BJ (cell line): ENCODE measurements around the gene DBNDD2. TPM values are rescaled to one million over a fixed set of nuclear protein-coding genes. Genes with fewer than 3 reads are reported as not detected.

Source experiments
- CTCF ChIA-PET: fragments of 350-600 bp; formaldehyde crosslinking; extraction: SDS; loops from one replicate; lab custom pipeline; 2021; ENCODE audit warnings: antibody characterized with exemption, inconsistent platforms; lab: Yijun Ruan, JAX
- POLR2A ChIA-PET: fragments of 300-600 bp; sonication (Branson Sonifier 250); formaldehyde crosslinking; extraction: SDS; loops from one replicate; lab custom pipeline; 2021; ENCODE audit warnings: antibody characterized with exemption; lab: Charles Lee
- DNase-seq: peaks from one replicate; pipeline ENCODE4 v3.0.0-alpha.2; 2011; ENCODE audit warnings: low read depth
- H3K27me3 ChIP-seq: 2 replicates; pipeline ENCODE4 v1.6.0; 2011; ENCODE audit warnings: low read length; ENCODE audit not compliant: control insufficient read depth, insufficient read depth
- H3K36me3 ChIP-seq: 2 replicates; pipeline ENCODE4 v1.5.1; 2011; ENCODE audit warnings: low read length; ENCODE audit not compliant: control insufficient read depth, insufficient read depth
- H3K4me3 ChIP-seq: 2 replicates; pipeline ENCODE4 v1.5.1; 2011; ENCODE audit warnings: low read depth, mild to moderate bottlenecking, control low read depth, low read length
- polyA plus RNA-seq: library from polyadenylated mRNA; depleted of rRNA; stranded (reverse); fragments of >200 nt; gene quantifications from 2 replicates; pipeline ENCODE4 v1.2.3, GENCODE V29; 2011
- TF ChIP-seq, protein P1 (sequence below): IDR thresholded peaks from 2 replicates; pipeline ENCODE4 v1.5.1; 2011; ENCODE audit warnings: low read depth, mild to moderate bottlenecking, control low read depth, inconsistent platforms, low read length, moderate library complexity; ENCODE audit not compliant: insufficient read depth

The DBNDD2 gene
- polyA plus RNA-seq, 1 experiment = 77.0 TPM

DNA sequence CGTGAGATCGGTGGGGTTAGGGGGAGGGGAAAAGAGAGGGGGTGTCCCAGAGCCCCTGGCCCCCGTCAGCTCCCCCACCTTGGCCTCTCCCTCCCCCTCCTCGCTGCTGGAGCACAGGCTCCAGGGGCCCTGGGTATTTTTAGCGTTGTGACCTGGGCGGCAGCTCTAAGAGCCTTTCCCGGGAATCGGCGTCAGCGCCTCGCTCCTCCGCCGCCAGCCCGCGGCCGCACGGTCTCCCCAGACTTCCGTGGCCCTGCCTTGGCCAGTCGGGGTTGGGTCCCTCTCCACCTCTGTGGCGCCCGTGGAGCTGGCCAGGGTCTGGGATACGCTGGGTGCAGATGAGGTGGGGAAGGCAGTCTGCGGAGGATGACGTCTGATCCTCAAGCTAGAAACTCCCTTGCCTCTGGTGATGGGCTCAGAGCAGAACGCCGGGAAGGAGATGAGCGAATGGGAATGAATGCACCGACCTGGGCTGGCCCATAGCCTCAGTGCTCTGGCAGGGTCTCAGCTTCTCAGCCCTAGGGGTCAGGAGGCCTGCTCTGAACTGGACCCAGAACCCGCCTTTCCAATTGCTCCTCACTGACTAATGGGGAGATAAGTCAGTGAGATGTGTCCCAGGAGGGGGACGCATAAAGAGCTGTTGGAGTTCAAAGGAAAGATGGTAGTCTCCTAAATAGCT is 883 bp upstream of the DBNDD2 start:
- ChIA-PET POLR2A (interaction anchor here (0.6 to 1.0 kb wide), 2 partner anchors 31 to 59 kb away, joined by 3 to 5 read pairs; partner anchors contain the start of gene SDC4), CTCF (interaction anchor here (0.6 to 2.5 kb wide), 6 partner anchors 9 to 88 kb away, joined by 3 to 8 read pairs (median 4); partner anchors contain the start of gene PIGT)
- no peak for DNase-seq
- peaks cover 5% of the 10 kb centered on the region for H3K36me3 ChIP-seq
- TF ChIP-seq, protein P1, sequence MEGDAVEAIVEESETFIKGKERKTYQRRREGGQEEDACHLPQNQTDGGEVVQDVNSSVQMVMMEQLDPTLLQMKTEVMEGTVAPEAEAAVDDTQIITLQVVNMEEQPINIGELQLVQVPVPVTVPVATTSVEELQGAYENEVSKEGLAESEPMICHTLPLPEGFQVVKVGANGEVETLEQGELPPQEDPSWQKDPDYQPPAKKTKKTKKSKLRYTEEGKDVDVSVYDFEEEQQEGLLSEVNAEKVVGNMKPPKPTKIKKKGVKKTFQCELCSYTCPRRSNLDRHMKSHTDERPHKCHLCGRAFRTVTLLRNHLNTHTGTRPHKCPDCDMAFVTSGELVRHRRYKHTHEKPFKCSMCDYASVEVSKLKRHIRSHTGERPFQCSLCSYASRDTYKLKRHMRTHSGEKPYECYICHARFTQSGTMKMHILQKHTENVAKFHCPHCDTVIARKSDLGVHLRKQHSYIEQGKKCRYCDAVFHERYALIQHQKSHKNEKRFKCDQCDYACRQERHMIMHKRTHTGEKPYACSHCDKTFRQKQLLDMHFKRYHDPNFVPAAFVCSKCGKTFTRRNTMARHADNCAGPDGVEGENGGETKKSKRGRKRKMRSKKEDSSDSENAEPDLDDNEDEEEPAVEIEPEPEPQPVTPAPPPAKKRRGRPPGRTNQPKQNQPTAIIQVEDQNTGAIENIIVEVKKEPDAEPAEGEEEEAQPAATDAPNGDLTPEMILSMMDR = no peak
- no peaks in the 10 kb centered on the region for H3K27me3 ChIP-seq
- H3K4me3 ChIP-seq = peak overlapping the region; percentile 66

DNA sequence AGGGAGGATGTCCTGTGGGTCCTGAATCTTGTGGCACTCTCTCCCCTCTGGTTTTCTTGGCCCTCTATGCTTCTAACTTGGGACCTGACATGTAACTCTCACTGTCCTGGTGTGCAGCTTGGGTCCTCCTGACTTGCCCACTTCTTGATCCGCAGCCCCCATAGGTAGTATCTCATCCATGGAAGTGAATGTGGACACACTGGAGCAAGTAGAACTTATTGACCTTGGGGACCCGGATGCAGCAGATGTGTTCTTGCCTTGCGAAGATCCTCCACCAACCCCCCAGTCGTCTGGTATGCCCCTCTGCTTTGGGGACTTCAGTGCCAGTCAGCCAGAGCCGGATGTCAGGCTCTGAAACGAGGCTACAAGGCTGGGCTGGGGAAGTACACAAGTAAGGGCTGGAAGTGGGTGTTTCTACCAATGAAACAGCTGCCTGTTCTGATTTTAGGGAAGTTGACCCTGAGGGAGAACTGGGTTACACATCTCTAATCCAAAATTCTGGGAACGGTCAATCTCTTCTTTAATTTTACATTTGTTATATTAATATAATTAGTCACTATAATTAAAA is 641 bp downstream of the DBNDD2 start:
- H3K36me3 ChIP-seq = peaks cover 5% of the 10 kb centered on the region
- DNase-seq = no peak
- ChIA-PET CTCF (no interaction called here), POLR2A (no interaction called here)
- H3K4me3 ChIP-seq = no peak overlapping the region
- TF ChIP-seq, protein P1 = no peak
- no peaks in the 10 kb centered on the region for H3K27me3 ChIP-seq

DNA sequence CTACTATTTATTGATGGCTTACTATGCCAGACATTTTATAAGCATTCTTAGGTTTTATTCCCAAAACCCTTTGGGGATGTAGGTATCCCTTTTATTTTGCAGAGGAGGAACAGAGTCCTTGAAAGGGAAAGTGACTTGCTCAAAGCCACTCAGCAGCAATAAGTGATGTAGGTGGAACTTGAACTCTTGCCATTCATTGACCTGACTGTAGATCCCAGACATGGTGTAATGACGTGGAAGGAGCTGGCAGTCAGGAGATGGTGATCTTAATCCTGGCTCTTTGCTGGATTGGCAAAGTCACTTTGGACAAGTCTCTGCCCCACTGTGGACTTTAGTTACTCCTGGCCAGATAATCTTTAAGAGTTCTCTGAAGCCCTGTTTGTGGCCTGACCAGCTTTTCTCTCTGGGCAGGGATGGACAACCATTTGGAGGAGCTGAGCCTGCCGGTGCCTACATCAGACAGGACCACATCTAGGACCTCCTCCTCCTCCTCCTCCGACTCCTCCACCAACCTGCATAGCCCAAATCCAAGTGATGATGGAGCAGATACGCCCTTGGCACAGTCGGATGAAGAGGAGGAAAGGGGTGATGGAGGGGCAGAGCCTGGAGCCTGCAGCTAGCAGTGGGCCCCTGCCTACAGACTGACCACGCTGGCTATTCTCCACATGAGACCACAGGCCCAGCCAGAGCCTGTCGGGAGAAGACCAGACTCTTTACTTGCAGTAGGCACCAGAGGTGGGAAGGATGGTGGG is 1.6 kb downstream of the DBNDD2 start:
- ChIA-PET CTCF (interaction anchor here (1.5 kb wide), 1 partner anchor 47 kb away, joined by 4 read pairs; the partner anchor contains the start of gene SYS1), POLR2A (no interaction called here)
- H3K27me3 ChIP-seq = no peaks in the 10 kb centered on the region
- H3K4me3 ChIP-seq = no peak overlapping the region
- H3K36me3 ChIP-seq = peaks cover 5% of the 10 kb centered on the region
- no peak for DNase-seq
- TF ChIP-seq, protein P1 = no peak

DNA sequence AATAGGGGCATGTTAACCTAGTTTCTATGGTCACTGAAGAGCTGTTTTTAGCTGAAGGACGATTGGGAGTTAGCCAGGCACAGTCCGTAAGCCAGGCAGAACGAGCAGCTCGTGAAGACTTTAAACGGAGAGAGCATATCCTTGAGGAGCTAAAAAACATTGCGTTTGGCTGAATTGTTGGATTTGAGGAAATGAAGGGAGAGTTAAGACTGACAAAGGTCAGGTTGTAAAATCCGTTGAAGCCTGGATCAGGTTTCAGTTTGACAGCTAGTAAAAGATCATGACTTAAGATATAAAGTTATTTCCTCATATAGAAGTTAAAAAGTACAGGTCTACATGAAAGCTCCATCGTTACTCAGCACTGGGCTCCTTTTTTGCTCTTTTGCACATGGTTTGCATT is 2.8 kb downstream of the DBNDD2 start:
- no peak for DNase-seq
- H3K36me3 ChIP-seq = peaks cover 5% of the 10 kb centered on the region
- ChIA-PET CTCF (interaction anchor here (1.3 to 1.5 kb wide), 2 partner anchors 37 to 48 kb away, joined by 4 read pairs; partner anchors contain the start of gene SYS1), POLR2A (no interaction called here)
- TF ChIP-seq, protein P1 = no peak
- H3K27me3 ChIP-seq = no peaks in the 10 kb centered on the region
- no peak overlapping the region for H3K4me3 ChIP-seq

DNA sequence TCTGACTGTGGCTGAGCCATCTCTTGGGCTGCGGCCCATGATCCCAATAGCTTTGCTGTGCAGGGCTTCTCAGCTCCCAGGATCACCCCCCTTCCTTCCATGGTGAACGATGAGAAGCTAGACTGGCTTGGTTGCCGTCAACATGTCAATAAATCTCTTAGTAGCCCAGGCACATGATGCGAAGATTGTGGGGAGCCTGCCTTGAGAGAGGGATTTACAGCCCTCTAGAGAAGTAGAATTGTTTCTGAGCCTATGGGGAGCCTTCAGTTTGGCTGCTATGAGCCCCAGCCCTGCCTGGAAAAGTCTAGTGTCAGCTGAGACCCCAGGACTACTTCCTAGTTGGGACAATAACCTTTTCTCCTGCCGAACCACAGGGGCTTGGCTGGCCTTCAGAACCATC is 4.6 kb downstream of the DBNDD2 start:
- no peak overlapping the region for H3K4me3 ChIP-seq
- DNase-seq = no peak
- CTCF ChIA-PET = interaction anchor here (1.4 to 1.7 kb wide), 2 partner anchors 50 to 118 kb away, joined by 3 to 4 read pairs; partner anchors contain the start of gene SYS1
- POLR2A ChIA-PET = no interaction called here
- H3K36me3 ChIP-seq = peaks cover 5% of the 10 kb centered on the region
- no peaks in the 10 kb centered on the region for H3K27me3 ChIP-seq
- TF ChIP-seq, protein P1 = no peak
